ENCODE results near the gene FBXW7.
"Not testable (repeated sequence)": the region's sequence is repeated elsewhere in the genome, so short reads cannot be mapped to it uniquely, and the experiment has no call there.

FBXW7 gene

GRCh38 chr4:152545088-152545487 lies 9.2 kb upstream of the FBXW7 start:
- DNase-seq (ENCODE audit: low read depth in 4 of 4, low spot score in 1 of 4) = no peak

- DNase-seq (ENCODE audit: low read depth in 4 of 4, low spot score in 1 of 4) = not testable (repeated sequence)
These were observed 8.6 kb upstream of the FBXW7 start for GRCh38 chr4:152544533-152544932.

- no peak for DNase-seq (ENCODE audit: low read depth in 4 of 4, low spot score in 1 of 4)
These were observed 5.0 kb upstream of the FBXW7 start for GRCh38 chr4:152540941-152541340.

- no peak for DNase-seq (ENCODE audit: low read depth in 4 of 4, low spot score in 1 of 4)
These were observed 4.4 kb upstream of the FBXW7 start for GRCh38 chr4:152540293-152540674.

DNA sequence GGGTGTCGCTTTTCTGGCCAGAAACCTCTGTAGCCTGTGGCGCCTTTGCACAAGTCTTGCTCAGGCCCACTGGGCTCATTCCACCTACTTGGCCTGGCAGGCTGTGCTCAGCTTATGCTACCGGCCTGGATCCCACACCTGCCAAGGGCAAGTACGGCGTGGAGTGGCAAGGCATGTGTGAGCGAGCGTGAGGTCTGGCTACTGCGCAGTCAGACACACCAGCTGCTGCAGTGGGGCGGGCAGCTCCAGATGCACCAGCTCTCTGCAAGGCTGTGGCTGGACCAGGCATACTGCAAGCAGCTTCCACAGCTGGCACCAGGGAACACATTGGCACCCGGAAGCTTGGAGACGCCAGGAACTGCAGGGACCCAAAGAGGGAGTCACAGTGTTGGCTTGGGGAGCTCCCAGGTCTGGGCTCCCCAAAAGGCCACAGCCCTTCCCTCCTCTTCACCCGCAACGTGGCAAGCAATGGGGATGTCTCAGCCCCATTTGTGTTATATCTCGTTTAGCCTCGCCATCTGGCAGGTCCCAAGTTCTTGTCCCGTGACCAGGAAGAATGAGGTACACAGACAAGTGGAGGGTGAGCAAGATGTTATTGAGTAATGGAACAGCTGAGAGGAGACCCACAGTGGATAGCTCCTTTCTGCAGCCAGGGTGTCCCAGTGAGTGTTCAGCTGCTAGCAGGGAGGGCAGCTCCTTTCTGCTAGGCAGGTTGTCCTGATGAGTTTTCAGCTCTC lies 3.8 kb upstream of the FBXW7 start:
- DNase-seq (ENCODE audit: low read depth in 4 of 4, low spot score in 1 of 4) = no peak

DNA sequence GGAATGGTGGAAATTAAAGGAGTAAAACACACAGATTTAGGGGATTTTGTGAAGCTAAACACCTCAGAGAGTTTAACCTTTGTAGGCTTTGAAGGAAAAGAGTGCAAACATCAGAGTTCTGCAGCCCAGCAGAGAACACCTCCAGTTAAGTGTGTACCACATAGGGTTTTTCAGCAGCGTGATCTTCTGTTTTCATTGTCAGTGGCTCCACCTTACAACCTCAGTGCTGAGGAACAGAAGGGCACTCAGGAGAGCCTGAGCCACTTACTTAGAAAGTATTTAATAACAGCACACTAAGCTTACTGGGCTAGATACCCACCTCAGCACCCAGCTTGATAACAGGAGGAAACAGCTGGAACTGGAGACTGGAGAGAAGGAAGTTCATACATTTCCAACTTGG lies 2.0 kb upstream of the FBXW7 start:
- no peak for DNase-seq (ENCODE audit: low read depth in 4 of 4, low spot score in 1 of 4)

DNA sequence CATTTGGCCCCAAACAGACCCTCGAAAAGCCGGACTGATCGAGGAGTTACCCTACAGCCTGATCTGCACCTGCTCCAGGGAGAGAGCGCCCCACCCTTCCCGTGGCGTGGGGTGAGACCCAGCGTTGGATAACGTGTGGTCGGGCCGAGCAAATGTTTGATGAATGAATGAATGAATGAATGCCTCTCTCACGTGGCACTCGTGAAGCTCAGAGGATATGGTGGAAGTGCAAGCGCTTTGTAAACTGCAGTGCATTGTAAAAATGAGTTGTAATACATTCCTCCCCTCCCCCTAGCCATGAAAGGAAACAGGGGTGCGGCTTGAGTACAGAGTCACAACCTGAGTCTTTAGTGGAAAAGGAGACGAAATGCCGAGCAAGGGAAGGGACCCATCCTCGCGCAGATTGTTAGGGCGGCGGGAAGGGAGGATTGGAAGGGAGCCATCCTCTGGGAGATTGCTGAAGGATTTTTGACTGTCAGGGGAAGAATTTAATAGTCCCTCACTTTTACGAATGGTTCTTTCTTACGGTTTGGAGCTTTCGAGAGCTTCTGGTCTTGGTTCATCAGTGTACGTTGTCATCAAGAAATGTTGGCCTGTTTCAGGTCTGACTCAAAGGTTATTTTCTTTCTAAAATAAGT lies 772 bp upstream of the FBXW7 start:
- DNase-seq (ENCODE audit: low read depth in 4 of 4, low spot score in 1 of 4) = peak in 1 of 4 experiments; percentile 21

DNA sequence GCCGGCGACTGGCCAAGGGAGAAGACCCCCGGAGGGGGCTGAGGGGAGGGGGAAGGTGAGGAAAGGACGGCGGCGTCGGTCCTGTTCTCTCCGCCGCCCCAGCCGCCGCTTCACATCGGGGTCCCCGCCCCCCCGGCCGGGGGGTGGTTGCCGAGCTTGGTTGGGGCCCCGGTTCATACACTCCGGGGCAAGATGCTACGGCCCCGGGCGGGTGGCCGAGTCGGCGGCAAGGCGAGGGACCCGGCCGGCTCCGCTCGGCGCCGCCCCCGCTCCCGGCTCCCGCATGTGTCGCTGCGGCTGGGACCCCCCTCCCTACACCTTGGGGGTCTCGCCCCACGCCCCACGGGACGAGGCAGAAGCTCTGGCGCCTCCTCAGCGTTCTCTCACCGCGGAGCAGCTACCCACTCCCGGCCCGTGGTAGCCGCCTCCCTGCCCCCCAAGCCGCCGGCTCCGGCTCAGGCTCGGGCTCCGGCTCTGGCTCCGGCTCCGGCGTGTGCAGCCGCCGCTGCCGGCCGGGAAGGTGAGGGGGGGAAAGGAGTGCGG lies 461 bp downstream of the FBXW7 start:
- peak in 2 of 4 experiments; percentile 8 to 12 for DNase-seq (ENCODE audit: low read depth in 4 of 4, low spot score in 1 of 4)

GRCh38 chr4:152534541-152535359 lies 1.1 kb downstream of the FBXW7 start:
- DNase-seq (ENCODE audit: low read depth in 4 of 4, low spot score in 1 of 4) = peak in 3 of 4 experiments; percentile 11 to 34 (median 19)

DNA sequence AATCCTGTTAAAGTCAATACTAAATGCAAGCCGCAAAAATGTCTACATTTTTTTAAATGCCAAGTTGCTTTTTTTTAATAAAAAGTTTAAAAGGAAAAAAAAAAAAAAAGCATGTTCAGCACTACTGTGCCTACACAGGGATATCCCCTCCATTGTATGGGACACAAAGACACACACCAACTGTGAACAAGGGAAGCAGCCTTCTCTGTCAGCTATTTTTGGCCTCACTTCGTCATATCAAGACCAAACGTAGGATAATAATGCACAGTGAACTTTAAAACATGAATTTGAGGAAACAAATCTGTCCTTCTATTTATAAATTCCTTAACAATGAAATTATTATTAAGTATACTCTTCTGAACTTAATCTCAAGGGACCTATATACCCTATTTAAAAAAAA lies 4.4 kb downstream of the FBXW7 start:
- no peak for DNase-seq (ENCODE audit: low read depth in 4 of 4, low spot score in 1 of 4)

DNA sequence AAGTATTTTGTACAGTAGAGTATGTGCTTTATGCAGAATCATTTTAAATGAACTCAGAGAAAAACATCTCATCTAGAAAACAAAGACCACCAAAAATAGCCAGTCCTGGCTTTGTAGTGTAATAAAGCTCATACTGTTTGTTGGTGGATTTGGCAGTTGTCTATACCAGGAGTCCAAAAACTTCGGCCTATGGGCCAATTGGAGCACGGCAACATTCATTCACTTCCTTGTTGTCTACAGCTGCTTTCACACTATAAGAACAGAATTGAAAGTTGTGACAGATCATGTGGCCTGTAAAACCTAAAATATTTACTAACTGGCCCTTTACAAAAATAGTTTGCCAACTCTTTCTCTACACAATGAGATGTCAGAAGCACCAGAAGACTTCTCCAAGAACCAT lies 5.3 kb downstream of the FBXW7 start:
- no peak for DNase-seq (ENCODE audit: low read depth in 4 of 4, low spot score in 1 of 4)

DNA sequence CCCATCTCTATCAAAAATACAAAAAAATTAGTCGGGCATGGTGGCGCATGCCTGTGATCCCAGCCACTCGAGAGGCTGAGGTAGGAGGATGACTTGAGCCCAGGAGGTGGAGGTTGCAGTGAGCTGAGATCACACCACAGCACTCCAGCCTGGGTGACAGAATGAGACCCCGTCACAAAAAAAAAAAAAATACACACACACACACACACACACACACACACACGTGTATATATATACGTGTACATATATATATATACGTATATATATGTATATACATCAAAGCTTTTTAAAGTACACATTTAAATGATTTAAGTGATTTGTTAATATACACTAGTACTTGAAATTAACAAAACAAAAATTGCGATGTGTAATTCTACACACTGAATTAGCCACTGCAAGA lies 6.0 kb downstream of the FBXW7 start:
- DNase-seq (ENCODE audit: low read depth in 4 of 4, low spot score in 1 of 4) = no peak

DNA sequence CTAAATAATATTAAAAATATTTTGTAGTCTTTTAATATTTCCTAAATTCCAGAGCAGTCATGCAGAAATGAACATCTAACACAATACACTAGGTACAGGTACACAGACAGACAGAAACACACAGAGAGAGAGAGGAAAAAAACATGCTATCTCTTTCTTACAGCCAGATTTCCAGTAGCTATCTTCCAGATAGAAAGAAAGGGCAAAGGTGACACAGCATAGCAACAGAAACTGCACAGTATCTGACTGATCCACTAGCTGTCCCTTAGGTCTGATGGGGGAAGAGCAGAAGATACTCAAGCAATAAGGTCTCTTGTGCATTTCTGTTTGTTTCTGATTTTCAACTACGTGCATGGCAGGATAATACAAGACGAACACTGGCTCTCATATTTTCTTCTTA lies 7.8 kb downstream of the FBXW7 start:
- no peak for DNase-seq (ENCODE audit: low read depth in 4 of 4, low spot score in 1 of 4)

DNA sequence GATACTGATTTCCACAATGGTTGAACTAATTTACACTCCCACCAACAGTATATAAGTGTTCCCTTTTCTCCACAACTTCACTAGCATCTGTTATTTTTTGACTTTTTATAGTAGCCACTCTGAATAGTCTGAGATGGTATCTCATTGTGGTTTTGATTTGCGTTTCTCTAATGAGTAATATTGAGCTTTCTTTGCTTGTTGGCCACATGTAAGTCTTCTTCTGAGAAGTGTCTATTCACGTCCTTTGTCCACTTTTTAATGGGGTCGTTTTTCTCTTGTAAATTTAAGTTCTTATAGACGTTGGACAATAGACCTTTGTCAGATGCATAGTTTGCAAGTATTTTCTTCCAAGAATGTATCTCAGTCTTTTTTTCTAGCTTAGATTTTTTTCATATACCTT lies 10.0 kb downstream of the FBXW7 start:
- DNase-seq (ENCODE audit: low read depth in 4 of 4, low spot score in 1 of 4) = no peak

DNA sequence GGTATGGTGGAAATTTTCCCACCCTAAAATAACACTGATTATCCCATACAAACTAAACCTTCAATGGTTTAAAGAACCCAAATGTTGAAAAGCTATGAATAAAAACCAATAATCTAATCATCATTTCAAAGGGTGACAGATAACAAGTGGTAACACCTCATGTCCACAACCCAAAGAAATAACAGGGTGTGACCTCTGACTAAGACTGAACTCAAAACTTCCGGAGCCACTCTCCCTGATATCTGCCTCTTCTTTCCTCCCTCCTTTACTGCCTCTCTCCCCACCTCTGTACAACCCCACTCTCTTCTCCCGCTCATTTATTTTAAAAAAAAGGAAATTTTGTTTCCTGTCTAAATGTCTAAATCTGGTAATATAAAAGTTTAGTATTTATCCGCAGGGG lies 11.5 kb downstream of the FBXW7 start:
- DNase-seq (ENCODE audit: low read depth in 4 of 4, low spot score in 1 of 4) = no peak

GRCh38 chr4:152523731-152524130 lies 12.2 kb downstream of the FBXW7 start:
- DNase-seq (ENCODE audit: low read depth in 4 of 4, low spot score in 1 of 4) = no peak

GRCh38 chr4:152522754-152523153 lies 13.1 kb downstream of the FBXW7 start:
- DNase-seq (ENCODE audit: low read depth in 4 of 4, low spot score in 1 of 4) = no peak

DNA sequence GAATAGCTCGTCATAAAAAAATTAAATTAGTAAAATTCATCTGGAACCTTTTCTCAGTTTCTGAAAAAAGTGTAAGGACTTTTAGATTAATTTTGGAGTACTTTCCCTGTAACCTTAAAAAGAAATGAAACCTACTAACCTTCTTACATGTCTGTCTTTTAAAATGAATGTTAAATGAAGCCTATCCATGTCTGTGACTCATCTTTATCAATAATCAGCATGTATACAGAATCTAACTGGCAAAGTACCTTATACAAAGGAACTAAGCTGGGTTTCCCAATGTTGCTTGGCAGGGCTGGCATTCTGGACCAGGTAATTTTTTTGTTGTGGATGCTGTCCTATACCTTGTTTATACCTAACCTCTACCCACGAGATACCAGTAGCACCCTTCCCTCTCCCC lies 13.6 kb downstream of the FBXW7 start:
- no peak for DNase-seq (ENCODE audit: low read depth in 4 of 4, low spot score in 1 of 4)

DNA sequence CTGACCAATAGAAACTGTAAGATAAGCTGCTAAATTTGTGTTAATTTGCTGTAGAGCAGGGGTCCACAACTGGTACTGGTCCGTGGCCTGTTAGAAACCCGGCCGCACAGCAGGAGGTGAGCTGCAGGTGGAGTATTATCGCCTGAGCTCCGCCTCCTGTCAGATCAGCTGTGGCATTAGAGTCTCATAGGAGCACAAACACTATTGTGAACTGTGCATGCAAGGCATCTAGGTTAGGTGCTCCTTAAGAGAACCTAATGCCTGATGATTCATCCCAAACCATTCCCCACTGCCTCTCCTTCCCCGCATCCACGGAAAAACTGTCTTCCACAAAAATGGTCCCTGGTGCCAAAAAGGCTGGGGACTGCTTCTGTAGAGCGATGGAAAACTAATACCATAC lies 19.7 kb downstream of the FBXW7 start:
- DNase-seq (ENCODE audit: low read depth in 4 of 4, low spot score in 1 of 4) = no peak

- DNase-seq (ENCODE audit: low read depth in 4 of 4, low spot score in 1 of 4) = no peak
These were observed 20.2 kb downstream of the FBXW7 start for GRCh38 chr4:152515678-152516077.

GRCh38 chr4:152514356-152514755 lies 21.5 kb downstream of the FBXW7 start:
- DNase-seq (ENCODE audit: low read depth in 4 of 4, low spot score in 1 of 4) = no peak

- no peak for DNase-seq (ENCODE audit: low read depth in 4 of 4, low spot score in 1 of 4)
These were observed 22.8 kb downstream of the FBXW7 start for GRCh38 chr4:152513078-152513477.

Data from stimulated activated CD4-positive, alpha-beta T cell treated with anti-CD3 and anti-CD28 coated beads, Interleukin-1b, Interleukin-23, amount 100 ng/mL, for 24 hours (primary cell).